Right lobe of liver (tissue), 4 donors: Measurements from ENCODE around the gene RPL31.

Source experiments
- CTCF ChIP-seq, 4 donors: fragments of 200-600 bp in 3 of 4; fragments of 450-650 bp in 1 of 4; IDR thresholded peaks; one replicate each; pipeline versions ENCODE4 v1.5.1 to v1.8.0; 2016 to 2022; ENCODE audit warnings: antibody characterized with exemption in 4 of 4, mild to moderate bottlenecking in 2 of 4
- POLR2A ChIP-seq: fragments of 450-650 bp; IDR thresholded peaks from one replicate; pipeline ENCODE4 v1.6.1; 2017; ENCODE audit warnings: antibody characterized with exemption, mild to moderate bottlenecking
- donor health status: DM: no; HTN: no; CAD: no.
- donor health status: DM: no; HTN: no; CAD: no.
- donor health status: DM: no; HTN: yes; CAD: no.

- TF ChIP-seq CTCF (IDR thresholded peaks at IDR 0.05) = no peak
- TF ChIP-seq POLR2A = no peak
Observed at GRCh38 chr2:100983201-100983600, 18.9 kb upstream of the RPL31 start.
